ACC112 (cell line): ENCODE results near the gene PTPRN2.

ENCODE experiments used
- H2AFZ ChIP-seq: fragments of 200-600 bp; sonication (generic); one replicate; pipeline ENCODE4 v1.6.0; 2017; ENCODE audit warnings: antibody characterized with exemption, low read length; ENCODE audit not compliant: unreplicated experiment
- H3K27ac ChIP-seq: fragments of 200-600 bp; sonication (generic); 2 replicates; pipeline ENCODE4 v1.5.1; 2014; ENCODE audit warnings: low read depth, mild to moderate bottlenecking, antibody characterized with exemption, low read length, moderate library complexity
- H3K27me3 ChIP-seq: fragments of 200-600 bp; sonication (generic); 2 replicates; pipeline ENCODE4 v1.6.1; 2014; ENCODE audit warnings: mild to moderate bottlenecking, antibody characterized with exemption, low read length, moderate library complexity, mixed read lengths; ENCODE audit not compliant: insufficient read depth
- H3K36me3 ChIP-seq: fragments of 200-600 bp; sonication (generic); 2 replicates; pipeline ENCODE4 v1.6.1; 2016; ENCODE audit warnings: mild to moderate bottlenecking, antibody characterized with exemption, low read length, moderate library complexity, mixed read lengths; ENCODE audit not compliant: insufficient read depth
- H3K4me1 ChIP-seq: fragments of 200-600 bp; sonication (generic); one replicate; pipeline ENCODE4 v1.6.1; 2016; ENCODE audit warnings: low read length, mixed read lengths; ENCODE audit not compliant: insufficient read depth, unreplicated experiment, control insufficient read depth
- H3K4me3 ChIP-seq: fragments of 200-600 bp; sonication (generic); 2 replicates; pipeline ENCODE4 v1.5.1; 2014; ENCODE audit warnings: mild to moderate bottlenecking, low read depth, low read length
- H3K79me2 ChIP-seq: fragments of 200-600 bp; sonication (generic); one replicate; pipeline ENCODE4 v1.6.0; 2016; ENCODE audit warnings: low read length; ENCODE audit not compliant: control insufficient read depth, unreplicated experiment, insufficient read depth

Gene PTPRN2

DNA sequence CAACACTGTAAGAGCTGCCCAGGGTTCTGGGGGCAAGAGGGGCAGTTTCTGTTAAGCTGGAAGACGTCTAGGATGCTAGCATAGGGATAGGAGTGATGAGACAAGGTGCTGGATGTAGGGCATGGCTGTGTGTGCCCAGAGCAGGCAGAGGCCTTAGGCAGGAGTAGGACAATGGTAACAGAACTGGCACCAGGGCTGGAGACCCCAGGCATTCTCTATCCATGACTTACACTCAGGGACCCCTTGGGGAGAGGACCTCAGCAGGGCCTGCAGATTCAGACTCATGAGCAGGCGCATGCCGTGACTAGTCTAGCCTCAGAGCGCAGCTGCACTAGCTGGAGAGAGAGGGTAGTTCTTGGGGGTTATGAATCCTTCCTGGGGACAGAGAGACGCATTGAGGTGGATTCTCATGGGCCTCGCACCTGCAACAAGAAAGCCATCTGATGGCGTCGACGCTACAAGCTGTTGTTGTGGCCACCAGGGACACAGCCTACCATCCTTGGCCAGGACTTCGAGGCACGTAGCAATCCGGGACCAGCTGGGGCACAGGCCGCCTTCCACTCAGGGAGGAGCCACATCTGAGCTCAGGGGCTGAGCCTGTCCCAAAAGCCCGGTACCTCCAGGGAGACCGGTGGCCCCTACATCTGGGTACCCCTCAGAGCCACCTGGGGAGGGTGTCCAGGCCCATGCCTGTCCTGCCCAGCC, 474.1 kb downstream of the PTPRN2 start:
- no peaks in the 10 kb centered on the region for H3K27me3 ChIP-seq
- no peak overlapping the region for H3K4me3 ChIP-seq
- no peaks in the 10 kb centered on the region for H3K79me2 ChIP-seq
- no peaks in the 10 kb centered on the region for H3K36me3 ChIP-seq
- no peak overlapping the region for H2AFZ ChIP-seq
- H3K4me1 ChIP-seq, result no peaks in the 10 kb centered on the region
- H3K27ac ChIP-seq, result no peak overlapping the region

- Histone ChIP-seq H3K79me2 (no peaks in the 10 kb centered on the region), H3K4me1 (no peaks in the 10 kb centered on the region), H3K4me3 (no peak overlapping the region), H2AFZ (no peak overlapping the region), H3K27me3 (no peaks in the 10 kb centered on the region), H3K27ac (no peak overlapping the region), H3K36me3 (no peaks in the 10 kb centered on the region)
Observed at GRCh38 chr7:158112571-158113320, 474.9 kb downstream of the PTPRN2 start.

DNA sequence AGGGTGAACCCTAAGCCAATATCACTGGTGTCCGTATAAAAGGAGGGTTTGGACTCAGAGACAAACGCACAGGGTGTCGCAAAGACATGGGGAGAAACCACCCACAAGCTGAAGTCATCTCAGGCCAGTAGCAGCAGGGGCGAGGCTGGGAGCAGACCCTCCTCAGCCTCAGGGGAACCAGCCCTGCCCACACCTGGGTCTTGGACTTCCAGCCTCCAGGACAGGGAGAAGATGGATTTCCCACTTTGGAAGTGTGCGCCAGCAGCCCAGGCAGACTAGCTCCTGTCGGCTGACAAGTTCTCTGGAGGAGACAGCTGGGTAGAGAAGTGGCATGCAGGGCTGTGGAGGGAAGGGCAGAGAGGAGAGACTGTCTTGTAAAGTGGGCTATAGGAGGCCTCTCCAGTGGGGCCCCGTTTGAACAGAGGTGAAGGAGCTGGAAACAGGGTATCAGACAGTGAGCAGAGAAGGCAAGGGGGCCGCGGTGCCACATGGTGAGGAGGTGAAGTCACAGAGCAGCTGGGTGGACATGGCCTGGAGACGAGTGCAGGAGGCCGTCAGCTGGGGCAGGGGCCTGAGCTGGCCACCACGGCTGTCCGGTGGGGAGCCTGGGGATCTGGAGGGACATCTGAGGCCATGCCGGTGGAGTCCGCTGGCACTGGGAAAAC, 475.6 kb downstream of the PTPRN2 start:
- H3K4me1 ChIP-seq, result no peaks in the 10 kb centered on the region
- H3K27ac ChIP-seq, result no peak overlapping the region
- H3K79me2 ChIP-seq, result no peaks in the 10 kb centered on the region
- no peaks in the 10 kb centered on the region for H3K27me3 ChIP-seq
- no peak overlapping the region for H2AFZ ChIP-seq
- H3K4me3 ChIP-seq, result no peak overlapping the region
- no peaks in the 10 kb centered on the region for H3K36me3 ChIP-seq

GRCh38 chr7:158111049-158111751, 476.4 kb downstream of the PTPRN2 start:
- Histone ChIP-seq H3K27ac (no peak overlapping the region), H3K79me2 (no peaks in the 10 kb centered on the region), H3K4me3 (no peak overlapping the region), H3K4me1 (no peaks in the 10 kb centered on the region), H2AFZ (no peak overlapping the region), H3K27me3 (no peaks in the 10 kb centered on the region), H3K36me3 (no peaks in the 10 kb centered on the region)

GRCh38 chr7:158110661-158111048, 477.0 kb downstream of the PTPRN2 start:
- no peaks in the 10 kb centered on the region for H3K36me3 ChIP-seq
- H3K4me1 ChIP-seq, result no peaks in the 10 kb centered on the region
- H2AFZ ChIP-seq, result no peak overlapping the region
- H3K4me3 ChIP-seq, result no peak overlapping the region
- H3K27ac ChIP-seq, result no peak overlapping the region
- H3K27me3 ChIP-seq, result no peaks in the 10 kb centered on the region
- no peaks in the 10 kb centered on the region for H3K79me2 ChIP-seq

DNA sequence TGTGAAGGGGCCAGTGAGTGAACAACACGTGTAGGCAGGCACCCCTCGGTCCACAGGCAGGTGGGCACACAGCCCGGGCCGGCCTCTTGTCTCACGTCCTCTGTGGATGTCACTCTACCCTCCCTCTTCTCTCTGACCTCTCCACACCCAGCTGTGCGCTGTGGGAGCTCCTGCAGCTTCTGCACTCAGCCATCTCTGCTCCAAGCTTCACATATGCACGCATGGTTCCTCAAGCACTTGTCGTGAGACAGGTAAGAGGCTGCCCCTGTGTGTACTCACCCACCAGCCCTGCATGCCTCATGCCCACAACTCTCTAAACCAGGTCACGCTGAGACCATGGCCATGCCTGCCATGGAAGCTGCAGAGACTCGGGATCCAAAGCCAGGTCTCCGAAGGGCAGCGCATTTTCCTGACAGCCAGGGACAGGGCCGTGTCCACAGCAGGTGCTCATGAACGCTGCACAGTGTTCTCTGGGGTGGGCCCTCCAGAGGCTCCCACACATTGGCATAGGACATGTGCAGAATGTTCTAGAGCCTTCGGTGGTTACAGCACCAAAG, 477.5 kb downstream of the PTPRN2 start:
- Histone ChIP-seq H3K27me3 (no peaks in the 10 kb centered on the region), H2AFZ (no peak overlapping the region), H3K36me3 (no peaks in the 10 kb centered on the region), H3K4me1 (no peaks in the 10 kb centered on the region), H3K27ac (no peak overlapping the region), H3K4me3 (no peak overlapping the region), H3K79me2 (no peaks in the 10 kb centered on the region)

GRCh38 chr7:158109364-158110033, 478.1 kb downstream of the PTPRN2 start:
- no peak overlapping the region for H2AFZ ChIP-seq
- H3K4me1 ChIP-seq, result no peaks in the 10 kb centered on the region
- H3K27ac ChIP-seq, result no peak overlapping the region
- H3K4me3 ChIP-seq, result no peak overlapping the region
- H3K36me3 ChIP-seq, result no peaks in the 10 kb centered on the region
- no peaks in the 10 kb centered on the region for H3K79me2 ChIP-seq
- no peaks in the 10 kb centered on the region for H3K27me3 ChIP-seq

GRCh38 chr7:158108646-158109293, 478.9 kb downstream of the PTPRN2 start:
- Histone ChIP-seq H3K27ac (no peak overlapping the region), H3K4me3 (no peak overlapping the region), H2AFZ (no peak overlapping the region), H3K4me1 (no peaks in the 10 kb centered on the region), H3K79me2 (no peaks in the 10 kb centered on the region), H3K27me3 (no peaks in the 10 kb centered on the region), H3K36me3 (no peaks in the 10 kb centered on the region)

DNA sequence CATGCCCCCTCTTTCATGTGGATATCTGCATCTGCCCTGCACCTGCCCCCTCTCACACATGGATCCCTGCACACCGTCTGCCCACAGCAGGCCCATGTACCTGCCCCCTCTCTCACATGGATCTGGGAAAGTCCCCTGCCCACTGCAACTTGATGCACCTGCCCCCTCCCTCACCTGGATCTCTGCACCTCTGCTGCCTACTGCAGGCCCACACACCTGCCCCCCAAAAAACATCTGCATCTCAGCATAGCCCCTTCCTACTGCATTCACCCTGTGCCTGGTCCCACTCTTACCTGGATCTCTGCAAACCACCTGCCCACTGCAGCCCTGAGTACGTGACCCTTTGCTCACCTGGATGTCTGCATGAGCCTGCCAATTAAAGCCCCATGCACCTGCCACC, 479.8 kb downstream of the PTPRN2 start:
- Histone ChIP-seq H2AFZ (no peak overlapping the region), H3K27me3 (no peaks in the 10 kb centered on the region), H3K27ac (no peak overlapping the region), H3K4me3 (no peak overlapping the region), H3K36me3 (no peaks in the 10 kb centered on the region), H3K79me2 (no peaks in the 10 kb centered on the region), H3K4me1 (no peaks in the 10 kb centered on the region)
